Lung (tissue), 12 donors: ENCODE measurements around the gene ACER1. TPM values are rescaled to one million over a fixed set of nuclear protein-coding genes. Genes with fewer than 3 reads are reported as not detected.

Experiments
- ATAC-seq: fragments of 200-7000 bp; cut with Tn5 transposase; one replicate; pipeline ENCODE4 v1.9.1; 2020; ENCODE audit warnings: moderate number of reproducible peaks; ENCODE audit not compliant: insufficient read depth, low FRiP score
- DNase-seq, 3 donors: peaks; one replicate each; pipeline ENCODE4 v3.0.0-alpha.2; 2013 to 2017
- H3K27ac ChIP-seq, 2 donors: one replicate each; pipeline ENCODE4 v1.5.1; 2013; ENCODE audit warnings: mild to moderate bottlenecking in 2 of 2, moderate library complexity in 2 of 2, control low read depth in 1 of 2, inconsistent platforms in 1 of 2, low read depth in 1 of 2, low read length in 1 of 2
- H3K27me3 ChIP-seq, 3 donors: one replicate each; pipeline ENCODE4 v1.5.1; 2013; ENCODE audit warnings: low read length in 2 of 3; ENCODE audit not compliant: control insufficient read depth in 3 of 3, insufficient read depth in 3 of 3
- H3K36me3 ChIP-seq, 4 donors: one replicate each; pipeline ENCODE4 v1.5.1; 2013; ENCODE audit warnings: low read length in 4 of 4, mild to moderate bottlenecking in 1 of 4, moderate library complexity in 1 of 4; ENCODE audit not compliant: control insufficient read depth in 4 of 4, insufficient read depth in 4 of 4
- H3K4me1 ChIP-seq, 5 donors: one replicate each; pipeline ENCODE4 v1.5.1; 2013; ENCODE audit warnings: low read length in 5 of 5, mild to moderate bottlenecking in 2 of 5, moderate library complexity in 1 of 5; ENCODE audit not compliant: control insufficient read depth in 5 of 5, insufficient read depth in 5 of 5
- H3K4me3 ChIP-seq: one replicate; pipeline ENCODE4 v1.5.1; 2013; ENCODE audit warnings: mild to moderate bottlenecking, control low read depth, moderate library complexity
- H3K9ac ChIP-seq, 2 donors: one replicate each; pipeline ENCODE4 v1.5.1; 2013; ENCODE audit warnings: low read length in 2 of 2, control low read depth in 1 of 2; ENCODE audit not compliant: insufficient read depth in 1 of 2
- H3K9me3 ChIP-seq, 4 donors: one replicate each; pipeline ENCODE4 v1.5.1; 2013; ENCODE audit warnings: low read length in 3 of 4, mild to moderate bottlenecking in 1 of 4, moderate library complexity in 1 of 4; ENCODE audit not compliant: control insufficient read depth in 4 of 4, insufficient read depth in 3 of 4
- CTCF ChIP-seq: IDR thresholded peaks from 2 replicates; pipeline ENCODE4 v1.5.1; 2012; ENCODE audit warnings: mild to moderate bottlenecking; ENCODE audit errors: control extremely low read depth, extremely low read depth
- WGBS, 2 donors: extraction: QIAGEN DNeasy Blood & Tissue Kit; methylation state at CpG; one replicate each; pipeline ENCODE4 v1.1.7; 2013; 5-methylcytosine and 5-hydroxymethylcytosine counted together
- polyA plus RNA-seq, 2 donors: library from polyadenylated mRNA; stranded (reverse); fragments of 200-250 nt; gene quantifications; one replicate each; pipeline ENCODE4 v1.2.1, GENCODE V29; 2013
- total RNA-seq, 2 donors: library from RNA; depleted of rRNA in 1 of 2; stranded (reverse); fragments of >200 nt in 1 of 2; gene quantifications; one replicate each; pipeline ENCODE4 v1.2.1, GENCODE V29; 2014 to 2021
- donor health status: control.
- donor health status: control.
- donor health status: Bipolar disorder and iron deficiency.
- donor health status: healthy.
- donor health status: DM: yes; HTN: yes; CAD: no.

ACER1 gene
- total and polyA plus RNA-seq, 4 donors: 0.06 TPM; not detected in 3

- DNase-seq (no peak), ATAC-seq (no peak)
- 94 to 95% methylated on average over 15 of the region's 15 CpGs for WGBS, 2 donors
- Histone ChIP-seq H3K27me3 (no peaks in the 10 kb centered on the region), H3K9me3 (no peaks in the 10 kb centered on the region), H3K36me3 (peaks cover 6 to 43% (median 30%) of the 10 kb centered on the region in 4 donors), H3K4me3 (no peak overlapping the region), H3K27ac (no peak overlapping the region), H3K9ac (no peak overlapping the region), H3K4me1 (peaks cover 0 to 21% (median 3%) of the 10 kb centered on the region in 5 donors)
- no peak for TF ChIP-seq CTCF
Measured at GRCh38 chr19:6258812-6259311, 74.5 kb downstream of the ACER1 start.

Other genes starting within 250 kb of the ACER1 start
- gene RFX2, start 223.1 kb downstream of the ACER1 start, total RNA-seq: 10 to 100 TPM; 22.6 to 54.2 TPM
- gene RFX2, start 223.1 kb downstream of the ACER1 start, polyA plus RNA-seq: 10 to 100 TPM; 13.1 to 17.3 TPM
- under 1 TPM in 1 of 2 donors, not detected in 1; 0.12 TPM for gene ACSBG2, start 197.9 kb downstream of the ACER1 start, total RNA-seq
- gene ACSBG2, start 197.9 kb downstream of the ACER1 start, polyA plus RNA-seq: under 1 TPM in 1 of 2 donors, not detected in 1; 0.12 TPM
- 100 to 1,000 TPM in 1 of 2 donors, 10 to 100 TPM in 1; 24.8 to 120 TPM for gene MLLT1, start 53.6 kb downstream of the ACER1 start, total RNA-seq
- 10 to 100 TPM; 28.2 to 44.1 TPM for gene MLLT1, start 53.6 kb downstream of the ACER1 start, polyA plus RNA-seq
- gene CLPP, start 27.9 kb upstream of the ACER1 start, total RNA-seq: 10 to 100 TPM; 21.3 to 80.7 TPM
- 10 to 100 TPM; 57.8 to 89.7 TPM for gene CLPP, start 27.9 kb upstream of the ACER1 start, polyA plus RNA-seq
- gene ALKBH7, start 39.2 kb upstream of the ACER1 start, total RNA-seq: 10 to 100 TPM; 26.8 to 84.2 TPM
- 10 to 100 TPM; 49.6 to 57.1 TPM for gene ALKBH7, start 39.2 kb upstream of the ACER1 start, polyA plus RNA-seq
- 1 to 10 TPM; 1.5 TPM for gene PSPN, start 42.3 kb upstream of the ACER1 start, total RNA-seq
- under 1 TPM; 0.50 to 0.79 TPM for gene PSPN, start 42.3 kb upstream of the ACER1 start, polyA plus RNA-seq
- 10 to 100 TPM; 45.4 to 53.5 TPM for gene GTF2F1, start 59.6 kb upstream of the ACER1 start, total RNA-seq
- 10 to 100 TPM; 47.1 to 49.4 TPM for gene GTF2F1, start 59.6 kb upstream of the ACER1 start, polyA plus RNA-seq
- 100 to 1,000 TPM; 157 to 204 TPM for gene KHSRP, start 91.2 kb upstream of the ACER1 start, total RNA-seq
- gene KHSRP, start 91.2 kb upstream of the ACER1 start, polyA plus RNA-seq: 100 to 1,000 TPM; 116 to 126 TPM
- under 1 TPM in 1 of 2 donors, not detected in 1; 0.28 TPM for gene SLC25A41, start 100.2 kb upstream of the ACER1 start, total RNA-seq
- under 1 TPM; 0.10 to 0.43 TPM for gene SLC25A41, start 100.2 kb upstream of the ACER1 start, polyA plus RNA-seq
- gene SLC25A23, start 126.2 kb upstream of the ACER1 start, total RNA-seq: 10 to 100 TPM; 44.9 to 49.5 TPM
- gene SLC25A23, start 126.2 kb upstream of the ACER1 start, polyA plus RNA-seq: 10 to 100 TPM; 15.7 to 44.0 TPM
- 10 to 100 TPM; 22.5 to 55.1 TPM for gene CRB3, start 130.7 kb upstream of the ACER1 start, total RNA-seq
- 10 to 100 TPM; 51.0 to 81.8 TPM for gene CRB3, start 130.7 kb upstream of the ACER1 start, polyA plus RNA-seq
- 10 to 100 TPM in 1 of 2 donors, 1 to 10 TPM in 1; 2.7 to 11.0 TPM for gene DENND1C, start 148.2 kb upstream of the ACER1 start, total RNA-seq
- gene DENND1C, start 148.2 kb upstream of the ACER1 start, polyA plus RNA-seq: 10 to 100 TPM in 1 of 2 donors, 1 to 10 TPM in 1; 8.0 to 10.6 TPM
- 1 to 10 TPM in 1 of 2 donors, under 1 TPM in 1; 0.28 to 2.1 TPM for gene TUBB4A, start 168.7 kb upstream of the ACER1 start, total RNA-seq
- under 1 TPM; 0.05 to 0.08 TPM for gene TUBB4A, start 168.7 kb upstream of the ACER1 start, polyA plus RNA-seq
- gene TNFSF9, start 197.4 kb upstream of the ACER1 start, total RNA-seq: 10 to 100 TPM in 1 of 2 donors, under 1 TPM in 1; 1.00 to 10.1 TPM
- 1 to 10 TPM; 3.2 to 8.6 TPM for gene TNFSF9, start 197.4 kb upstream of the ACER1 start, polyA plus RNA-seq